Measurements from ENCODE around the gene RTP2. TPM values are rescaled to one million over a fixed set of nuclear protein-coding genes. Genes with fewer than 3 reads are reported as not detected.

Gene RTP2
- total RNA-seq, 1 donor from 2014 or later: not detected

DNA sequence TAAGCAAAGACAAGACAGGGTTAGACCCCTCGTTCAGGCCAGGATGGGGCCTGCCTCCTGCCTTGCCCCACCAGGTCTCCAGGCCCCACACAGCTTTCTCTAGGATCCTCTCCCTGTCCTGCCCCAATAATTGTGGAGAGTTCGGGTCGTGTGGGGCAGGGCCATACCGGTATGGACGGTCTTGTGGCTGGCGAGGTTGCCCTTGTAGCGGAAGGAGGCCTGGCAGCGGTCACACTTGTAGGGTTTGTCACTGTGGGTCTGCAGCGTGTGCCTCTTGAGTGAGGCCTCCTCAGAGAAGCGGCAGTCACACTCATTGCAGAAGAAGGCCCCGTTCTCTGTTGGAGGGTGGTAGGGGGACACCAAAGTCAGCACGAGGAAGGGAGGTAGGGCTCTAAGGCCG lies 24.2 kb upstream of the RTP2 start:
- peaks cover 75% of the 10 kb centered on the region for H3K36me3 Mint-ChIP-seq (ENCODE audit: low read depth)
- no peak for DNase-seq (ENCODE audit: low spot score)
- TF ChIP-seq, protein P1, sequence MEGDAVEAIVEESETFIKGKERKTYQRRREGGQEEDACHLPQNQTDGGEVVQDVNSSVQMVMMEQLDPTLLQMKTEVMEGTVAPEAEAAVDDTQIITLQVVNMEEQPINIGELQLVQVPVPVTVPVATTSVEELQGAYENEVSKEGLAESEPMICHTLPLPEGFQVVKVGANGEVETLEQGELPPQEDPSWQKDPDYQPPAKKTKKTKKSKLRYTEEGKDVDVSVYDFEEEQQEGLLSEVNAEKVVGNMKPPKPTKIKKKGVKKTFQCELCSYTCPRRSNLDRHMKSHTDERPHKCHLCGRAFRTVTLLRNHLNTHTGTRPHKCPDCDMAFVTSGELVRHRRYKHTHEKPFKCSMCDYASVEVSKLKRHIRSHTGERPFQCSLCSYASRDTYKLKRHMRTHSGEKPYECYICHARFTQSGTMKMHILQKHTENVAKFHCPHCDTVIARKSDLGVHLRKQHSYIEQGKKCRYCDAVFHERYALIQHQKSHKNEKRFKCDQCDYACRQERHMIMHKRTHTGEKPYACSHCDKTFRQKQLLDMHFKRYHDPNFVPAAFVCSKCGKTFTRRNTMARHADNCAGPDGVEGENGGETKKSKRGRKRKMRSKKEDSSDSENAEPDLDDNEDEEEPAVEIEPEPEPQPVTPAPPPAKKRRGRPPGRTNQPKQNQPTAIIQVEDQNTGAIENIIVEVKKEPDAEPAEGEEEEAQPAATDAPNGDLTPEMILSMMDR (IDR thresholded peaks at IDR 0.05): no peak
- H3K27ac Mint-ChIP-seq (ENCODE audit: unreplicated experiment): no peak overlapping the region
- no peaks in the 10 kb centered on the region for H3K9me3 Mint-ChIP-seq (ENCODE audit: low read depth)
- H3K4me3 Mint-ChIP-seq (ENCODE audit: unreplicated experiment): no peak overlapping the region
- H3K27me3 Mint-ChIP-seq (ENCODE audit: low read depth): no peaks in the 10 kb centered on the region
- no peaks in the 10 kb centered on the region for H3K4me1 Mint-ChIP-seq (ENCODE audit: low read depth)

DNA sequence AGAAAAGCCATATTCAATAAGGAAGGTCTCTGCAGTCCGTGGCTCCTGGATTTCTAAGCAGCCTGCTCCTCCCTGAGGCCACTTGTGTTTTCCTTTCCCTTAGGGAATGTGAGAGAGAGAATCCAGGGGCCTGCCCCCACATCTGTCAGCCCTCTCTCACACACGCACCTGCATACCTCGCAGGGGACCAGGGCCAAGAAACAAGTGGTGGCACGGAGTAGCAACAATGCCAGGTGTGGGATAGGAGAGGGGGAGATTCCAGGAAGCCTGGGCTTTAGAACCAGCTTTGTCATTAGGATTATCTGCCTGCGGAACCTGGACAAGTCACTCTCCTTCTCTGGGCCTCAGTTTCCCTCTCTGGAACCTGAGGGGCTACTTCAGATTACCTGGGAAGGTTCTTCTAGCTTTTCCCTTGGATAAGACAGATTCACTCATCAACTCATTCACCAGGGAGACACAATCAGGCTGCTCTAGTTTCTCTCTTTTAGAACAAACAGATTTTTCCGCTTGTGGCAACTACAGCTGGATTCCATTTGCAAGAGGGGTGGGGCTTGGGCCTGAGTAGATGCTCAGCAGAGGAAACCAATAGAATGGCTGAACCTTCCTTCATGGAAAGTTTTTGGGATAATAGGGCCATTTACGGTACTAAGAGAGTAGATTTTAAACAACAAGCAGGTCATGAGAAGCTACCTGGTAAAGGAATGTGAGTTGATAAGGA lies 23.5 kb upstream of the RTP2 start:
- H3K27ac Mint-ChIP-seq (ENCODE audit: unreplicated experiment): no peak overlapping the region
- TF ChIP-seq, protein P1 (IDR thresholded peaks at IDR 0.05): no peak
- H3K36me3 Mint-ChIP-seq (ENCODE audit: low read depth): peaks cover 75% of the 10 kb centered on the region
- no peaks in the 10 kb centered on the region for H3K27me3 Mint-ChIP-seq (ENCODE audit: low read depth)
- DNase-seq (ENCODE audit: low spot score): no peak
- H3K4me1 Mint-ChIP-seq (ENCODE audit: low read depth): no peaks in the 10 kb centered on the region
- no peaks in the 10 kb centered on the region for H3K9me3 Mint-ChIP-seq (ENCODE audit: low read depth)
- H3K4me3 Mint-ChIP-seq (ENCODE audit: unreplicated experiment): no peak overlapping the region

DNA sequence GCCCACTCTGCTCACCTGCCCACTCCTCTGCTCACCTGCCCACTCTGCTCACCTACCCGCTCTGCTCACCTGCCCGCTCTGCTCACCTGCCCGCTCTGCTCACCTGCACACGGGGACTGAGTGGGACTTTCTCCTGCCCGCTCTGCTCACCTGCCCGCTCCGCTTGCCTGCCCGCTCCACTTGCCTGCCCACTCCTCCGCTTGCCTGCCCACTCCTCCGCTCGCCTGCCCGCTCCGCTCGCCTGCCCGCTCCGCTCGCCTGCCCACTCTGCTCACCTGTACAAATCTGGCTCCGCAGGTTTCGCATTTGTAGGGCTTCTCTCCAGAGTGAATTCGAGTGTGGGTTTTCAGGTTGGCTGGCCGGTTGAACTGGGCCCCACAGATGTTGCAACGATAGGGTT lies 22.9 kb upstream of the RTP2 start:
- Mint-ChIP-seq H3K36me3 (ENCODE audit: low read depth) (peaks cover 73% of the 10 kb centered on the region), H3K27me3 (ENCODE audit: low read depth) (no peaks in the 10 kb centered on the region), H3K4me1 (ENCODE audit: low read depth) (no peaks in the 10 kb centered on the region), H3K9me3 (ENCODE audit: low read depth) (no peaks in the 10 kb centered on the region), H3K4me3 (ENCODE audit: unreplicated experiment) (no peak overlapping the region), H3K27ac (ENCODE audit: unreplicated experiment) (no peak overlapping the region)
- TF ChIP-seq, protein P1 (IDR thresholded peaks at IDR 0.05): no peak
- no peak for DNase-seq (ENCODE audit: low spot score)

DNA sequence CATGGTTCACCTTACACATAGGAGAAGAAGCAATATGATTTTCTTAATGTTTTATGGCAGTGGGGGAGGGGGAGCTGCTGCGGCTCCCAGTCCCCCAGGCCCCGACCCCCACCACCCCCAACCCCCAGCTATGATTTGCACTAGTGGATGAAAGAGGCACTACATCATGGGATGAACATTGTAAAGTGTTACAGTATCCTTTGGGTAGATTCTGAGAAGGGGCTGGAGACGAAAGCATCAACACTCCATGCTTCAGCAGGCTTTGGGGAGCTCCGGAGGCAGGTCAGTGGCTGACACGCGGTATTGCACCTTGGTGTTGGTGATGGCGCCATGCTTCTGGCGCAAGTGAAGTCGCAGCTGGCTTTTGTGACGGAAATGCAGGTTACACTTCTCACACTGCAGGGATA lies 19.9 kb upstream of the RTP2 start:
- no peaks in the 10 kb centered on the region for H3K27me3 Mint-ChIP-seq (ENCODE audit: low read depth)
- no peak for DNase-seq (ENCODE audit: low spot score)
- TF ChIP-seq, protein P1 (IDR thresholded peaks at IDR 0.05): peak; percentile 28
- no peak overlapping the region for H3K27ac Mint-ChIP-seq (ENCODE audit: unreplicated experiment)
- H3K4me1 Mint-ChIP-seq (ENCODE audit: low read depth): no peaks in the 10 kb centered on the region
- H3K36me3 Mint-ChIP-seq (ENCODE audit: low read depth): peaks cover 50% of the 10 kb centered on the region
- H3K9me3 Mint-ChIP-seq (ENCODE audit: low read depth): no peaks in the 10 kb centered on the region
- H3K4me3 Mint-ChIP-seq (ENCODE audit: unreplicated experiment): no peak overlapping the region

DNA sequence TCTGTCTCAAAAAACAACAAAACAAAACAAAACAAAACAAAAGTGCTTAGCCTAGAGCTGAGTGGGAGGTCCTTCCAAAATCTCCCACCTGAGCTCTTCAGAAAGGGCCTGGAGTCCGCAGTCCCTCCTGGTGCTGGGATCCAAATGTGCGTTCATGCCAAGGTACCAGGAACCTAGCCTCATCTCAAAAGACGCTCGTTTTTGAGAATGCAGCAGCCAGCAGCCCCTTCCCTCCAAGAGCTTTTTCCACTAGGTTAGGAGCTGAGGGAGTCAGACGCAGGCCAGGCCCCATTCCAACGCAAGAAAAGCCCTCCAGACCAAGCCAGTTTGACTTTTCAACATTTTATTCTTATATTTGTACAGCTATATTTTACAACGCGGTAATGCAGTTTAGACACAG lies 18.7 kb upstream of the RTP2 start:
- TF ChIP-seq, protein P1 (IDR thresholded peaks at IDR 0.05): no peak
- Mint-ChIP-seq H3K36me3 (ENCODE audit: low read depth) (peaks cover 40% of the 10 kb centered on the region), H3K27me3 (ENCODE audit: low read depth) (no peaks in the 10 kb centered on the region), H3K9me3 (ENCODE audit: low read depth) (no peaks in the 10 kb centered on the region), H3K4me1 (ENCODE audit: low read depth) (no peaks in the 10 kb centered on the region), H3K27ac (ENCODE audit: unreplicated experiment) (no peak overlapping the region), H3K4me3 (ENCODE audit: unreplicated experiment) (no peak overlapping the region)
- no peak for DNase-seq (ENCODE audit: low spot score)
